ENCODE data around the gene FOXP4.

Gene FOXP4

GRCh38 chr6:41511443-41512060 is 34.6 kb upstream of the FOXP4 start:
- no peaks in the 10 kb centered on the region for H3K36me3 Mint-ChIP-seq
- H3K27me3 Mint-ChIP-seq, result peaks cover 2% of the 10 kb centered on the region
- no peak overlapping the region for H3K4me3 Mint-ChIP-seq
- no peaks in the 10 kb centered on the region for H3K4me1 Mint-ChIP-seq
- ATAC-seq (ENCODE audit: low read depth) (no peak), DNase-seq (ENCODE audit: low spot score in 2 of 2) (no peak)
- H3K9me3 Mint-ChIP-seq, result no peaks in the 10 kb centered on the region
- no peak overlapping the region for H3K27ac Mint-ChIP-seq

GRCh38 chr6:41512146-41512701 is 34.0 kb upstream of the FOXP4 start:
- Mint-ChIP-seq H3K9me3 (no peaks in the 10 kb centered on the region), H3K27me3 (peaks cover 2% of the 10 kb centered on the region), H3K27ac (no peak overlapping the region), H3K36me3 (no peaks in the 10 kb centered on the region), H3K4me1 (no peaks in the 10 kb centered on the region), H3K4me3 (no peak overlapping the region)
- ATAC-seq (ENCODE audit: low read depth) (no peak), DNase-seq (ENCODE audit: low spot score in 2 of 2) (no peak)

- Mint-ChIP-seq H3K4me1 (no peaks in the 10 kb centered on the region), H3K9me3 (no peaks in the 10 kb centered on the region), H3K27ac (no peak overlapping the region), H3K36me3 (no peaks in the 10 kb centered on the region), H3K27me3 (no peaks in the 10 kb centered on the region), H3K4me3 (no peak overlapping the region)
- DNase-seq (ENCODE audit: low spot score in 2 of 2), result no peak
- ATAC-seq (ENCODE audit: low read depth), result no peak
These were observed 30.2 kb upstream of the FOXP4 start for GRCh38 chr6:41515995-41516394.

- Mint-ChIP-seq H3K36me3 (no peaks in the 10 kb centered on the region), H3K4me3 (no peak overlapping the region), H3K27ac (no peak overlapping the region), H3K4me1 (no peaks in the 10 kb centered on the region), H3K27me3 (peaks cover 3% of the 10 kb centered on the region), H3K9me3 (no peaks in the 10 kb centered on the region)
- DNase-seq (ENCODE audit: low spot score in 2 of 2), result no peak
- ATAC-seq (ENCODE audit: low read depth), result no peak
These were observed 28.1 kb upstream of the FOXP4 start for GRCh38 chr6:41518118-41518517.

GRCh38 chr6:41519305-41519744 is 26.9 kb upstream of the FOXP4 start:
- Mint-ChIP-seq H3K9me3 (no peaks in the 10 kb centered on the region), H3K27ac (no peak overlapping the region), H3K4me3 (no peak overlapping the region), H3K27me3 (peaks cover 4% of the 10 kb centered on the region), H3K4me1 (no peaks in the 10 kb centered on the region), H3K36me3 (no peaks in the 10 kb centered on the region)
- no peak for ATAC-seq (ENCODE audit: low read depth)
- no peak for DNase-seq (ENCODE audit: low spot score in 2 of 2)

- DNase-seq (ENCODE audit: low spot score in 2 of 2) (no peak), ATAC-seq (ENCODE audit: low read depth) (no peak)
- Mint-ChIP-seq H3K36me3 (no peaks in the 10 kb centered on the region), H3K4me1 (no peaks in the 10 kb centered on the region), H3K27me3 (peaks cover 7% of the 10 kb centered on the region), H3K4me3 (no peak overlapping the region), H3K9me3 (no peaks in the 10 kb centered on the region), H3K27ac (no peak overlapping the region)
These were observed 26.2 kb upstream of the FOXP4 start for GRCh38 chr6:41519745-41520699.

GRCh38 chr6:41522780-41523548 is 23.2 kb upstream of the FOXP4 start:
- Mint-ChIP-seq H3K9me3 (no peaks in the 10 kb centered on the region), H3K27ac (no peak overlapping the region)

GRCh38 chr6:41523915-41524633 is 22.1 kb upstream of the FOXP4 start:
- H3K9me3 Mint-ChIP-seq, result no peaks in the 10 kb centered on the region
- no peak overlapping the region for H3K4me3 Mint-ChIP-seq
- peaks cover 9% of the 10 kb centered on the region for H3K4me1 Mint-ChIP-seq
- no peak overlapping the region for H3K27ac Mint-ChIP-seq
- DNase-seq (ENCODE audit: low spot score in 2 of 2) (no peak), ATAC-seq (ENCODE audit: low read depth) (no peak)
- no peaks in the 10 kb centered on the region for H3K36me3 Mint-ChIP-seq
- H3K27me3 Mint-ChIP-seq, result peaks cover 9% of the 10 kb centered on the region

More at GRCh38 chr6:41522780-41523548, 23.2 kb upstream of the FOXP4 start:
- ATAC-seq (ENCODE audit: low read depth) (no peak), DNase-seq (ENCODE audit: low spot score in 2 of 2) (no peak)
- H3K27me3 Mint-ChIP-seq, result peaks cover 9% of the 10 kb centered on the region
- H3K4me3 Mint-ChIP-seq, result no peak overlapping the region
- peaks cover 3% of the 10 kb centered on the region for H3K4me1 Mint-ChIP-seq
- no peaks in the 10 kb centered on the region for H3K36me3 Mint-ChIP-seq

- no peaks in the 10 kb centered on the region for H3K36me3 Mint-ChIP-seq
- no peak for DNase-seq (ENCODE audit: low spot score in 2 of 2)
- H3K4me3 Mint-ChIP-seq, result no peak overlapping the region
- peaks cover 9% of the 10 kb centered on the region for H3K27me3 Mint-ChIP-seq
- no peaks in the 10 kb centered on the region for H3K9me3 Mint-ChIP-seq
- H3K4me1 Mint-ChIP-seq, result peaks cover 9% of the 10 kb centered on the region
- no peak overlapping the region for H3K27ac Mint-ChIP-seq
- ATAC-seq (ENCODE audit: low read depth), result no peak
These were observed 21.6 kb upstream of the FOXP4 start for GRCh38 chr6:41524634-41525011.

- H3K9me3 Mint-ChIP-seq, result no peaks in the 10 kb centered on the region
These were observed 18.3 kb upstream of the FOXP4 start for GRCh38 chr6:41527721-41528408.

GRCh38 chr6:41528409-41528963 is 17.7 kb upstream of the FOXP4 start:
- Mint-ChIP-seq H3K27me3 (peaks cover 6% of the 10 kb centered on the region), H3K4me3 (no peak overlapping the region), H3K27ac (no peak overlapping the region), H3K4me1 (peaks cover 19% of the 10 kb centered on the region), H3K36me3 (no peaks in the 10 kb centered on the region), H3K9me3 (no peaks in the 10 kb centered on the region)
- no peak for ATAC-seq (ENCODE audit: low read depth)
- no peak for DNase-seq (ENCODE audit: low spot score in 2 of 2)

More at GRCh38 chr6:41527721-41528408, 18.3 kb upstream of the FOXP4 start:
- Mint-ChIP-seq H3K27ac (no peak overlapping the region), H3K4me1 (peaks cover 17% of the 10 kb centered on the region), H3K4me3 (no peak overlapping the region), H3K36me3 (no peaks in the 10 kb centered on the region), H3K27me3 (peaks cover 6% of the 10 kb centered on the region)
- DNase-seq (ENCODE audit: low spot score in 2 of 2) (no peak), ATAC-seq (ENCODE audit: low read depth) (no peak)

GRCh38 chr6:41529049-41529448 is 17.1 kb upstream of the FOXP4 start:
- DNase-seq (ENCODE audit: low spot score in 2 of 2) (no peak), ATAC-seq (ENCODE audit: low read depth) (no peak)
- no peaks in the 10 kb centered on the region for H3K9me3 Mint-ChIP-seq
- H3K4me1 Mint-ChIP-seq, result peaks cover 19% of the 10 kb centered on the region
- peaks cover 4% of the 10 kb centered on the region for H3K27me3 Mint-ChIP-seq
- no peak overlapping the region for H3K4me3 Mint-ChIP-seq
- no peak overlapping the region for H3K27ac Mint-ChIP-seq
- no peaks in the 10 kb centered on the region for H3K36me3 Mint-ChIP-seq

- no peak overlapping the region for H3K4me3 Mint-ChIP-seq
- peaks cover 19% of the 10 kb centered on the region for H3K4me1 Mint-ChIP-seq
- DNase-seq (ENCODE audit: low spot score in 2 of 2) (no peak), ATAC-seq (ENCODE audit: low read depth) (no peak)
- no peak overlapping the region for H3K27ac Mint-ChIP-seq
- no peaks in the 10 kb centered on the region for H3K9me3 Mint-ChIP-seq
- no peaks in the 10 kb centered on the region for H3K36me3 Mint-ChIP-seq
- peaks cover 2% of the 10 kb centered on the region for H3K27me3 Mint-ChIP-seq
These were observed 16.2 kb upstream of the FOXP4 start for GRCh38 chr6:41529970-41530369.
